Endothelial cell of umbilical vein (primary cell): ENCODE data around the gene PLCB4. TPM values are rescaled to one million over a fixed set of nuclear protein-coding genes. Genes with fewer than 3 reads are reported as not detected.

Experiments
- BruUV-seq: library from RNA; stranded (reverse); fragments of 400-500 nt; replicated peaks from 2 replicates; lab custom pipeline; 2021; lab: Mats Ljungman, UMichigan
- CTCF ChIA-PET: fragments of 300-600, 350-600 bp; sonication (Branson Sonifier 250); formaldehyde crosslinking; loops from one replicate; lab custom pipeline; 2021; ENCODE audit warnings: antibody characterized with exemption, inconsistent platforms; lab: Charles Lee
- POLR2A ChIA-PET: fragments of 300-600, 350-600 bp; sonication (Branson Sonifier 250); formaldehyde crosslinking; loops from one replicate; lab custom pipeline; 2021; ENCODE audit warnings: antibody characterized with exemption, inconsistent platforms; lab: Charles Lee
- DNase-seq: peaks from one replicate; pipeline ENCODE4 v3.0.0-alpha.2; 2011; ENCODE audit warnings: low read depth, low spot score
- FAIRE-seq: peaks from 2 replicates; lab custom pipeline; 2011; peaks lifted over from hg19 to GRCh38; lab: Jason Lieb, UNC
- H2AFZ ChIP-seq: 2 replicates; pipeline ENCODE4 v1.6.0; 2012; ENCODE audit warnings: low read depth, low read length, control low read depth, inconsistent platforms
- H3K27ac ChIP-seq: 2 replicates; pipeline ENCODE4 v1.5.1; 2011; ENCODE audit warnings: low read depth, mild to moderate bottlenecking, control low read depth, low read length, moderate library complexity; ENCODE audit not compliant: insufficient read depth
- H3K27me3 ChIP-seq, 2 experiments: 2 replicates each; pipeline versions ENCODE4 v1.6.0 to v1.6.1; 2011; ENCODE audit warnings: low read length in 2 of 2, mixed read lengths in 1 of 2; ENCODE audit not compliant: control insufficient read depth in 2 of 2, insufficient read depth in 2 of 2
- H3K36me3 ChIP-seq, 2 experiments: 2 replicates in 1 of 2; 3 replicates in 1 of 2; pipeline ENCODE4 v1.5.1; 2011; ENCODE audit warnings: low read length in 2 of 2, mild to moderate bottlenecking in 1 of 2, moderate library complexity in 1 of 2; ENCODE audit not compliant: control insufficient read depth in 2 of 2, insufficient read depth in 2 of 2; ENCODE audit errors: extremely low read depth in 1 of 2
- H3K4me1 ChIP-seq: 3 replicates; pipeline ENCODE4 v1.5.1; 2011; ENCODE audit warnings: mild to moderate bottlenecking, low read length; ENCODE audit not compliant: control insufficient read depth, insufficient read depth; ENCODE audit errors: extremely low read depth
- H3K4me2 ChIP-seq: 2 replicates; pipeline ENCODE4 v1.6.1; 2011; ENCODE audit warnings: low read length, control low read depth, mixed read lengths; ENCODE audit not compliant: insufficient read depth
- H3K4me3 ChIP-seq, 3 experiments: fragments of 200-600 bp in 1 of 3; sonication (generic), shearing (Covaris generic) in 1 of 3; replicated peaks in 1 of 3; 2 replicates each; pipeline ENCODE4 v1.5.1; 2011 to 2016; ENCODE audit warnings: control low read depth in 3 of 3, low read length in 3 of 3, mild to moderate bottlenecking in 2 of 3, inconsistent platforms in 1 of 3, low read depth in 1 of 3, moderate library complexity in 1 of 3; ENCODE audit not compliant: insufficient read depth in 1 of 3
- H3K79me2 ChIP-seq: 2 replicates; pipeline ENCODE4 v1.6.0; 2012; ENCODE audit warnings: low read length, inconsistent platforms; ENCODE audit not compliant: control insufficient read depth, insufficient read depth
- H3K9ac ChIP-seq: replicated peaks from 2 replicates; pipeline ENCODE3; 2011; ENCODE audit warnings: low read length, control low read depth; ENCODE audit not compliant: insufficient read depth; ENCODE audit errors: extremely low read depth
- H3K9me1 ChIP-seq: replicated peaks from 3 replicates; pipeline ENCODE4 v1.6.0; 2011; ENCODE audit warnings: mild to moderate bottlenecking, low read length; ENCODE audit not compliant: control insufficient read depth, insufficient read depth; ENCODE audit errors: extremely low read depth
- H3K9me3 ChIP-seq: replicated peaks from 2 replicates; pipeline ENCODE4 v1.5.1; 2012; ENCODE audit warnings: low read length, inconsistent platforms; ENCODE audit not compliant: control insufficient read depth, insufficient read depth
- H4K20me1 ChIP-seq: replicated peaks from 2 replicates; pipeline ENCODE3; 2011; ENCODE audit warnings: mild to moderate bottlenecking, low read length; ENCODE audit not compliant: control insufficient read depth, insufficient read depth; ENCODE audit errors: extremely low read depth
- EZH2 ChIP-seq: IDR thresholded peaks from 2 replicates; pipeline ENCODE4 v1.6.1; 2012; ENCODE audit warnings: borderline replicate concordance, low read depth, mild to moderate bottlenecking, moderate library complexity, low read length, inconsistent platforms; ENCODE audit not compliant: severe bottlenecking
- FOS ChIP-seq: IDR thresholded peaks from 2 replicates; pipeline ENCODE4 v1.6.1; 2011; ENCODE audit warnings: mild to moderate bottlenecking, low read length, moderate library complexity, borderline replicate concordance; ENCODE audit not compliant: insufficient read depth
- GATA2 ChIP-seq: IDR thresholded peaks from 2 replicates; pipeline ENCODE4 v1.7.0; 2011; ENCODE audit warnings: low read depth, mild to moderate bottlenecking, moderate library complexity, mixed read lengths, low read length; ENCODE audit not compliant: insufficient read length, insufficient read depth
- JUN ChIP-seq: IDR thresholded peaks from 2 replicates; pipeline ENCODE4 v1.6.1; 2011; ENCODE audit warnings: borderline replicate concordance, low read depth; ENCODE audit not compliant: insufficient read length, insufficient read depth
- MYC ChIP-seq: IDR thresholded peaks from one replicate; pipeline ENCODE4 v1.6.1; 2011; ENCODE audit warnings: mild to moderate bottlenecking, low read depth, low read length
- POLR2A ChIP-seq: IDR thresholded peaks from 2 replicates; pipeline ENCODE4 v1.6.1; 2012; ENCODE audit warnings: low read depth, mild to moderate bottlenecking, control low read depth, low read length
- POLR2AphosphoS5 ChIP-seq: IDR thresholded peaks from 2 replicates; pipeline ENCODE4 v1.6.1; 2012; ENCODE audit warnings: low read depth, mild to moderate bottlenecking, control low read depth, low read length, moderate library complexity; ENCODE audit not compliant: insufficient read depth
- dilution Hi-C: fragments of 300-500 bp; cut with MboI; formaldehyde crosslinking; loops from one replicate; pipeline ENCODE4 v1.15.0; 2019; ENCODE audit warnings: low sequenced_read_pairs; ENCODE audit not compliant: extremely low pct_ligation_motif_present
- intact Hi-C: fragments of 100-400 bp; cut with micrococcal nuclease; formaldehyde crosslinking; loops from one replicate; pipeline ENCODE4 v1.10.0; 2022
- polyA plus RNA-seq, 4 experiments: library from polyadenylated mRNA; depleted of rRNA in 3 of 4; stranded (reverse) in 3 of 4; unstranded in 1 of 4; fragments of >200 nt; gene quantifications; 2 replicates each; pipeline versions ENCODE4 v1.2.1 to v1.2.3, GENCODE V29; 2011 to 2012; ENCODE audit warnings: missing spikeins in 1 of 4
- total RNA-seq: library from RNA; stranded (reverse); gene quantifications from 2 replicates; pipeline ENCODE4 v1.2.3, GENCODE V29; 2021
- TF ChIP-seq, protein P1 (sequence below): IDR thresholded peaks from 2 replicates; pipeline ENCODE4 v1.6.1; 2011; ENCODE audit not compliant: insufficient read depth, insufficient read length
- TF ChIP-seq, protein P2 (sequence below), 2 donors: IDR thresholded peaks; 1 replicate in 1 of 2; 2 replicates in 1 of 2; pipeline ENCODE4 v1.5.1; 2011; ENCODE audit warnings: low read length in 2 of 2, mild to moderate bottlenecking in 2 of 2, moderate library complexity in 2 of 2, control low read depth in 1 of 2, inconsistent platforms in 1 of 2, low read depth in 1 of 2; ENCODE audit not compliant: insufficient read depth in 1 of 2; ENCODE audit errors: extremely low read depth in 1 of 2

PLCB4 gene
- total and polyA plus RNA-seq, 2 donors (not counting 3 experiments of a cell fraction or from before 2014, with no cell fraction given): 0.37 to 1.7 TPM

GRCh38 chr20:9142809-9143208 is 73.9 kb downstream of the PLCB4 start:
- Histone ChIP-seq H3K4me3 (no peak overlapping the region), H3K4me1 (no peaks in the 10 kb centered on the region), H3K27ac (no peak overlapping the region), H3K36me3 (no peaks in the 10 kb centered on the region), H3K9me3 (no peaks in the 10 kb centered on the region), H3K4me2 (no peak overlapping the region), H4K20me1 (no peaks in the 10 kb centered on the region), H3K9ac (no peak overlapping the region), H2AFZ (no peak overlapping the region), H3K27me3 (no peaks in the 10 kb centered on the region), H3K79me2 (no peaks in the 10 kb centered on the region), H3K9me1 (no peaks in the 10 kb centered on the region)
- intact Hi-C loops (no loop called here), dilution Hi-C loops (no loop called here)
- DNase-seq (no peak), FAIRE-seq (no peak)
- ChIA-PET POLR2A (no interaction called here), CTCF (interaction anchor here (1.7 to 2.4 kb wide), 2 partner anchors 10 to 12 kb away, joined by 4 to 6 read pairs; no protein-coding TSS in a partner anchor)
- no peak for TF ChIP-seq JUN
- TF ChIP-seq, protein P1, sequence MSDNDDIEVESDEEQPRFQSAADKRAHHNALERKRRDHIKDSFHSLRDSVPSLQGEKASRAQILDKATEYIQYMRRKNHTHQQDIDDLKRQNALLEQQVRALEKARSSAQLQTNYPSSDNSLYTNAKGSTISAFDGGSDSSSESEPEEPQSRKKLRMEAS: no peak
- TF ChIP-seq, protein P2, sequence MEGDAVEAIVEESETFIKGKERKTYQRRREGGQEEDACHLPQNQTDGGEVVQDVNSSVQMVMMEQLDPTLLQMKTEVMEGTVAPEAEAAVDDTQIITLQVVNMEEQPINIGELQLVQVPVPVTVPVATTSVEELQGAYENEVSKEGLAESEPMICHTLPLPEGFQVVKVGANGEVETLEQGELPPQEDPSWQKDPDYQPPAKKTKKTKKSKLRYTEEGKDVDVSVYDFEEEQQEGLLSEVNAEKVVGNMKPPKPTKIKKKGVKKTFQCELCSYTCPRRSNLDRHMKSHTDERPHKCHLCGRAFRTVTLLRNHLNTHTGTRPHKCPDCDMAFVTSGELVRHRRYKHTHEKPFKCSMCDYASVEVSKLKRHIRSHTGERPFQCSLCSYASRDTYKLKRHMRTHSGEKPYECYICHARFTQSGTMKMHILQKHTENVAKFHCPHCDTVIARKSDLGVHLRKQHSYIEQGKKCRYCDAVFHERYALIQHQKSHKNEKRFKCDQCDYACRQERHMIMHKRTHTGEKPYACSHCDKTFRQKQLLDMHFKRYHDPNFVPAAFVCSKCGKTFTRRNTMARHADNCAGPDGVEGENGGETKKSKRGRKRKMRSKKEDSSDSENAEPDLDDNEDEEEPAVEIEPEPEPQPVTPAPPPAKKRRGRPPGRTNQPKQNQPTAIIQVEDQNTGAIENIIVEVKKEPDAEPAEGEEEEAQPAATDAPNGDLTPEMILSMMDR (IDR thresholded peaks at IDR 0.05; ENCODE audit: extremely low read depth in 1 of 2, insufficient read depth in 1 of 2, low read depth in 1 of 2, low read length in 2 of 2): no peak
- no peak for TF ChIP-seq FOS
- no peak for TF ChIP-seq POLR2A
- no peak for TF ChIP-seq POLR2AphosphoS5
- TF ChIP-seq EZH2: no peak
- no peak for TF ChIP-seq MYC
- TF ChIP-seq GATA2: no peak
- BruUV-seq: no TSS peak
